H9 (cell line): ENCODE data around the gene SVEP1. TPM values are rescaled to one million over a fixed set of nuclear protein-coding genes. Genes with fewer than 3 reads are reported as not detected.

Experiments used
- DNase-seq: peaks from one replicate; pipeline ENCODE4 v3.0.0-alpha.2; 2017
- H2AFZ ChIP-seq: one replicate; pipeline ENCODE4 v1.6.1; 2013; ENCODE audit warnings: mild to moderate bottlenecking, low read length, control low read depth, moderate library complexity
- H2AK5ac ChIP-seq: 2 replicates; pipeline ENCODE4 v1.6.1; 2013; ENCODE audit warnings: low read length, control low read depth, mixed read lengths; ENCODE audit not compliant: insufficient read length
- H2BK120ac ChIP-seq: one replicate; pipeline ENCODE4 v1.6.1; 2013; ENCODE audit warnings: low read depth, mild to moderate bottlenecking, low read length, control low read depth, inconsistent platforms; ENCODE audit not compliant: poor library complexity, severe bottlenecking
- H2BK12ac ChIP-seq: 2 replicates; pipeline ENCODE4 v1.6.1; 2013; ENCODE audit warnings: low read length, control low read depth, mixed read lengths, low read depth; ENCODE audit not compliant: insufficient read length
- H2BK15ac ChIP-seq: 2 replicates; pipeline ENCODE4 v1.6.1; 2013; ENCODE audit warnings: low read depth, low read length, control low read depth
- H2BK20ac ChIP-seq: one replicate; pipeline ENCODE4 v1.6.1; 2013; ENCODE audit warnings: low read depth, mild to moderate bottlenecking, low read length, control low read depth, inconsistent platforms; ENCODE audit not compliant: poor library complexity, severe bottlenecking
- H2BK5ac ChIP-seq: 2 replicates; pipeline ENCODE4 v1.6.1; 2013; ENCODE audit warnings: low read length, control low read depth, mixed read lengths; ENCODE audit not compliant: insufficient read length
- H3K14ac ChIP-seq: 2 replicates; pipeline ENCODE4 v1.6.1; 2013; ENCODE audit warnings: low read length, control low read depth; ENCODE audit not compliant: insufficient read depth
- H3K18ac ChIP-seq: 2 replicates; pipeline ENCODE4 v1.6.1; 2013; ENCODE audit warnings: low read depth, mild to moderate bottlenecking, mixed read lengths, low read length, control low read depth; ENCODE audit not compliant: insufficient read length
- H3K23ac ChIP-seq: 2 replicates; pipeline ENCODE4 v1.6.1; 2013; ENCODE audit warnings: low read length, control low read depth, mixed read lengths, low read depth; ENCODE audit not compliant: insufficient read length
- H3K23me2 ChIP-seq: 2 replicates; pipeline ENCODE4 v1.6.1; 2013; ENCODE audit warnings: low read depth, mild to moderate bottlenecking, mixed read lengths, low read length, control low read depth; ENCODE audit not compliant: insufficient read length, poor library complexity, severe bottlenecking
- H3K27ac ChIP-seq: 2 replicates; pipeline ENCODE4 v1.5.1; 2013; ENCODE audit warnings: low read length, control low read depth, mixed read lengths, low read depth; ENCODE audit not compliant: insufficient read length
- H3K27me3 ChIP-seq: 2 replicates; pipeline ENCODE4 v1.6.1; 2013; ENCODE audit warnings: low read length, control low read depth, inconsistent platforms; ENCODE audit not compliant: insufficient read depth
- H3K4ac ChIP-seq: 2 replicates; pipeline ENCODE4 v1.6.1; 2013; ENCODE audit warnings: low read depth, mild to moderate bottlenecking, control low read depth, inconsistent platforms, low read length, moderate library complexity
- H3K4me1 ChIP-seq: 2 replicates; pipeline ENCODE4 v1.6.1; 2013; ENCODE audit warnings: low read length, control low read depth, inconsistent platforms; ENCODE audit not compliant: insufficient read depth
- H3K4me2 ChIP-seq: 2 replicates; pipeline ENCODE4 v1.6.1; 2013; ENCODE audit warnings: low read length, control low read depth, mixed read lengths; ENCODE audit not compliant: insufficient read length, insufficient read depth
- H3K56ac ChIP-seq: 2 replicates; pipeline ENCODE4 v1.6.1; 2013; ENCODE audit warnings: low read depth, mild to moderate bottlenecking, mixed read lengths, low read length, control low read depth; ENCODE audit not compliant: insufficient read length
- H3K79me1 ChIP-seq: 2 replicates; pipeline ENCODE4 v1.6.1; 2013; ENCODE audit warnings: low read depth, mild to moderate bottlenecking, moderate library complexity, low read length, control low read depth, inconsistent platforms; ENCODE audit not compliant: insufficient read depth, poor library complexity, severe bottlenecking
- H3K79me2 ChIP-seq: 2 replicates; pipeline ENCODE4 v1.6.1; 2013; ENCODE audit warnings: low read length, control low read depth, inconsistent platforms; ENCODE audit not compliant: insufficient read depth
- H3K9ac ChIP-seq: 2 replicates; pipeline ENCODE4 v1.6.1; 2013; ENCODE audit warnings: low read length, control low read depth, mixed read lengths; ENCODE audit not compliant: insufficient read length; ENCODE audit errors: extremely low read depth
- H3K9me3 ChIP-seq: one replicate; pipeline ENCODE4 v1.6.1; 2013; ENCODE audit warnings: low read depth, low read length, inconsistent platforms; ENCODE audit not compliant: control insufficient read depth
- H3T11ph ChIP-seq: one replicate; pipeline ENCODE4 v1.6.1; 2013; ENCODE audit warnings: mild to moderate bottlenecking, low read length, control low read depth, inconsistent platforms
- H4K20me1 ChIP-seq: one replicate; pipeline ENCODE4 v1.6.1; 2013; ENCODE audit not compliant: control insufficient read depth, insufficient read length, insufficient read depth
- H4K5ac ChIP-seq: 2 replicates; pipeline ENCODE4 v1.6.1; 2013; ENCODE audit warnings: low read depth, mild to moderate bottlenecking, mixed read lengths, low read length, control low read depth; ENCODE audit not compliant: insufficient read length
- H4K8ac ChIP-seq: replicated peaks from 2 replicates; pipeline ENCODE4 v1.6.1; 2013; ENCODE audit warnings: low read length, control low read depth, mixed read lengths, low read depth; ENCODE audit not compliant: insufficient read length
- H4K91ac ChIP-seq: 2 replicates; pipeline ENCODE4 v1.6.1; 2013; ENCODE audit warnings: low read depth, mild to moderate bottlenecking, moderate library complexity, mixed read lengths, low read length, control low read depth; ENCODE audit not compliant: insufficient read length
- H3K27ac Mint-ChIP-seq, 3 experiments: 2 replicates in 2 of 3; 3 replicates in 1 of 3; pipeline ENCODE4 v1.8.0; 2020 to 2021; ENCODE audit warnings: mixed read lengths in 3 of 3, mild to moderate bottlenecking in 1 of 3, moderate library complexity in 1 of 3
- H3K27me3 Mint-ChIP-seq: 2 replicates; pipeline ENCODE4 v1.8.0; 2021; ENCODE audit warnings: low read depth, mild to moderate bottlenecking, moderate library complexity, mixed read lengths
- H3K36me3 Mint-ChIP-seq, 3 experiments: 2 replicates in 2 of 3; 3 replicates in 1 of 3; pipeline ENCODE4 v1.8.0; 2020 to 2021; ENCODE audit warnings: low read depth in 3 of 3, mixed read lengths in 3 of 3; ENCODE audit not compliant: insufficient read depth in 1 of 3
- H3K4me1 Mint-ChIP-seq, 2 experiments: 2 replicates each; pipeline ENCODE4 v1.8.0; 2020; ENCODE audit warnings: mixed read lengths in 2 of 2
- H3K4me3 Mint-ChIP-seq, 2 experiments: 2 replicates in 1 of 2; 3 replicates in 1 of 2; pipeline ENCODE4 v1.8.0; 2020 to 2021; ENCODE audit warnings: mild to moderate bottlenecking in 2 of 2, mixed read lengths in 2 of 2, moderate library complexity in 1 of 2
- H3K9me3 Mint-ChIP-seq, 2 experiments: 2 replicates in 1 of 2; 3 replicates in 1 of 2; pipeline ENCODE4 v1.8.0; 2020; ENCODE audit warnings: mild to moderate bottlenecking in 2 of 2, mixed read lengths in 2 of 2, moderate library complexity in 1 of 2
- CTCF ChIP-seq: fragments of 200-600 bp; sonication (generic); conservative IDR thresholded peaks from 3 replicates; pipeline ENCODE4 v1.8.0; 2021; ENCODE audit warnings: antibody characterized with exemption, mild to moderate bottlenecking
- WGBS: extraction: QIAGEN DNeasy Blood & Tissue Kit; methylation state at CpG from one replicate; pipeline ENCODE4 v1.1.7; 2013; ENCODE audit warnings: missing lambda C conversion rate, low lambda C conversion rate, mixed read lengths; ENCODE audit not compliant: insufficient read length; ENCODE audit errors: extremely low coverage; 5-methylcytosine and 5-hydroxymethylcytosine counted together
- total RNA-seq: library from RNA; stranded (reverse); gene quantifications from 2 replicates; pipeline ENCODE4 v1.2.1, GENCODE V29; 2021

The SVEP1 gene
- total RNA-seq, 1 experiment from 2014 or later = 0.17 TPM

GRCh38 chr9:110330484-110331105 is 248.9 kb downstream of the SVEP1 start:
- Histone ChIP-seq H2BK5ac (no peak overlapping the region), H3K79me1 (no peaks in the 10 kb centered on the region), H3K23ac (no peak overlapping the region), H3K4me1 (no peaks in the 10 kb centered on the region), H3K4me2 (no peak overlapping the region), H4K91ac (no peak overlapping the region), H4K8ac (no peak overlapping the region), H3K79me2 (no peaks in the 10 kb centered on the region), H2BK120ac (no peak overlapping the region), H3K27ac (no peak overlapping the region), H2BK20ac (no peak overlapping the region), H2BK12ac (no peak overlapping the region), H4K20me1 (no peaks in the 10 kb centered on the region), H3K18ac (no peak overlapping the region), H3K14ac (no peak overlapping the region), H4K5ac (no peak overlapping the region), H3K23me2 (no peaks in the 10 kb centered on the region), H3K9ac (no peak overlapping the region), H2AFZ (no peak overlapping the region), H2AK5ac (no peak overlapping the region), H3K27me3 (no peaks in the 10 kb centered on the region), H3K9me3 (no peaks in the 10 kb centered on the region), H3T11ph (no peak overlapping the region), H3K56ac (no peak overlapping the region), H3K4ac (no peak overlapping the region), H2BK15ac (no peak overlapping the region)
- H3K36me3 Mint-ChIP-seq = no peaks in the 10 kb centered on the region
- H3K4me3 Mint-ChIP-seq = no peak overlapping the region
- no peaks in the 10 kb centered on the region for H3K4me1 Mint-ChIP-seq
- no peak overlapping the region for H3K27ac Mint-ChIP-seq
- no peak for TF ChIP-seq CTCF
- WGBS = 100% methylated on average over 1 of the region's 1 CpG
- peaks cover 0 to 4% of the 10 kb centered on the region in 2 experiments; a peak in 1 of 5 replicates for H3K9me3 Mint-ChIP-seq
- no peaks in the 10 kb centered on the region for H3K27me3 Mint-ChIP-seq
- DNase-seq = no peak
